HT-29 (cell line): ENCODE data around the gene HOXD8. TPM values are rescaled to one million over a fixed set of nuclear protein-coding genes. Genes with fewer than 3 reads are reported as not detected.

ENCODE experiments used
- DNase-seq: peaks from one replicate; pipeline ENCODE4 v3.0.0-alpha.2; 2015; ENCODE audit warnings: low spot score
- total RNA-seq: library from RNA; depleted of rRNA; stranded (reverse); fragments of >200 nt; shearing (Covaris generic); gene quantifications from 2 replicates; pipeline ENCODE4 v1.2.3, GENCODE V29; 2014; rRNA removed

The HOXD8 gene
- not detected in 2 replicates for total RNA-seq

- no peak for DNase-seq
These were observed at the start of gene HOXD8 for GRCh38 chr2:176128982-176129796. TSS of gene HOXD8 (plus strand) at chr2:176129705. CDS start at chr2:176130367, 662 bp downstream.

DNA sequence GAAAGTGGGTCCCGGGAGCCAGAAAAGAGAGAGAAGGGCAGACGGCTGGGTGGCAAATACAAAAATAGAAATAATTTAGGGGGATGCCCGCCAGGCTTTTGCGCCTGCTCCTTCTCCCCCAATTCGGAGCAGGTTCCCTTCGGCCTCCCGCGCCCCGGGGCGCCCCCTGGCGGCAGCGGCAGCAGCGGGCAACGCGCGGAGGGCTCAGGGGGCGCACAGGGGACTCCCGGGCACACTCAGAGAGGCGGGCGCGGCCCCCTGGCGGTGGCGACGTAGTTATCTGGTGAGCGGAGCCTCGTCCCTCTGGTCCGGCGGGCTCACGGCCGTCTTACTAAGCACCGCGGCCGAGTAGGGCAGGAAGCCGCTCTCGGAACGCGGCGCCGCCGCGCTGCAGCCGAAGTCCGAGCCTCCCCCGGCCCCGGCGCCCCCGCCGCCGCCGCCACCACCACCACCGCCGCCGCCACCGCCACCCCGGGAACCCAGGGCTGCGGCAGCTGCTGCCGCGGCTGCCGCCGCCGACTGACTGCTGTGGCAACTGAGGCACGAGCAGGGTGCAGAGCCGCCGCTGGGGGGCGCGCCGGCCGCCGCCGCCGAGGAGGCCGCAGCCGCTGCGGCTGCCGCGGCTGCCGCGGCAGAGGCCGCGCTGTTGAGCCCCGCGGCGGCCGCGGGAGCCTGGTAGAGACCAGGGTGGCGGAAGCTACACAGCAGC, 49.5 kb upstream of the HOXD8 start:
- DNase-seq: peak; percentile 82

GRCh38 chr2:176080540-176081375, 48.7 kb upstream of the HOXD8 start:
- DNase-seq: peak; percentile 54

- DNase-seq: no peak
These were observed 48.1 kb upstream of the HOXD8 start for GRCh38 chr2:176081376-176081836.

DNA sequence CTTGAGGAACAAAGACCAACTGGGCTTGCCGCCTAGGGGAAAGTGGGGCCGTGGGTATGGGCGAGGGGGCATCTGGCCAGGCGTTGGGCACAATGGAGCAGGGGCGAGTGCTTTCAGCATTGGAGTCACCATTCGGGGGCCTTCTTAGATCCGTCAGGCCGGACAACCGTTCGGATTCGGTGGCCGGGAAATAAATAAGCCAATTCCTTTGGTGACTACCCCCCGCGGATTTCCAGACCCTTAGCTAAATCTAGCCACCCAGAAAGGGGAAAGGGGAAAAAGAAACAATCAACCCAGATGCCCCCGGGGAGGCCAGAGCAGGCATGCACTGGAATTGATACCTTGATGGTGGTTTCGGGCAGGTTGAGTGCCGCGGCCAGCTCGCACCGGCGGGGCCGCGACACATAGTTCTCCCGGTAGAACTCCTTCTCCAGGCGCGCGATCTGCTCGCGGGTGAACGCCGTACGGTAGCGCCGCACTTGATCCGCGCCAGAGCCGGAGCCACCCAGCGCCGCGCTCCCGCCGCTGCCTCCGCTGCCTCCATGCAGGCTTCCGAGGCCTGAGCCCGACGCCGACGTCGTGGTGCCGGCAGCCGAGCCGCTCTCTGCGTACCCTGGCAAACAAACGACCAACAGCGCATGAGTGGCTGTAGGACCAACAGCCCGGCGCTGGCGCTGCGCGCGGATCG, 47.5 kb upstream of the HOXD8 start:
- no peak for DNase-seq

DNA sequence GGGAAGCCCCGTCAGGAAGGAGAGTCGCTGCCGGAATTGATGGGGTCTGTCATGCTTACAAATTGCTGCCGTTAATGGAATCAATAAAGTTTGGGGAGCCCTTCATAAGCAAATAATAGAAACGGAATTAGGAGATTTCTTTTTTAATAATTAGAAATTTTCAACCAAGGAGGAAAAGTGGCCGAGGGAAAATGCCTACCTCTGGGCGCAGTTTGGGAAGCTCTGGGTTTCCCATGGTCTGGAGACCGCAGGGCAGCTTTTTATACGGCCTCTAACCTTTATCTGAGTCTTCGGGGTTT, 47.0 kb upstream of the HOXD8 start:
- DNase-seq: no peak

- no peak for DNase-seq
These were observed 46.4 kb upstream of the HOXD8 start for GRCh38 chr2:176082824-176083751.

DNA sequence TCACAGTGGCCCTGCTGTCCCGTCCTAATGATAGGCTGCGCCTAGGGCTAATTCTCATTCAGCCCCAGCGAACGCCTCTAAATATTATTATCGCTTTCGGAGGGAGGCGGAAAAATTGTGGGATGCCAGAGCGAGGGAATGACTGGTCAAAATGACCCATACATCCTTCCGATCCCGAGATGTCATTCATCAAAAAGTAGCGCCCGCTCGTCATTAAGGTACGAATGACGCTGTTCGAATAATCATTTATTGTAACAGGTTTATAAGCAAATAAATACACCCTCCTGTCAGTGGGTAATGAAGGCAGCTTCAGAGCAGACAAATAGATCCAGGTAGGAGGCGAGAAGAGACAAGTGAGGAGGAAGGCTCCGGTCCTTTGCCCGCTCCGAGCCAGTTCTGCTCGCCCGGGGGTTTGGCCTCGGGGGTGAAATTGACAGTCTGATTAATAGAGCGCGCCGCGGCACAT, 45.7 kb upstream of the HOXD8 start, which contains the start of gene EVX2:
EVX2 (minus strand) TSS at position 167 of the 466 bp plus-strand sequence. CDS start 186 bp downstream, outside the sequence.
- DNase-seq: no peak

- DNase-seq: no peak
These were observed 44.8 kb upstream of the HOXD8 start for GRCh38 chr2:176084611-176085119.

DNA sequence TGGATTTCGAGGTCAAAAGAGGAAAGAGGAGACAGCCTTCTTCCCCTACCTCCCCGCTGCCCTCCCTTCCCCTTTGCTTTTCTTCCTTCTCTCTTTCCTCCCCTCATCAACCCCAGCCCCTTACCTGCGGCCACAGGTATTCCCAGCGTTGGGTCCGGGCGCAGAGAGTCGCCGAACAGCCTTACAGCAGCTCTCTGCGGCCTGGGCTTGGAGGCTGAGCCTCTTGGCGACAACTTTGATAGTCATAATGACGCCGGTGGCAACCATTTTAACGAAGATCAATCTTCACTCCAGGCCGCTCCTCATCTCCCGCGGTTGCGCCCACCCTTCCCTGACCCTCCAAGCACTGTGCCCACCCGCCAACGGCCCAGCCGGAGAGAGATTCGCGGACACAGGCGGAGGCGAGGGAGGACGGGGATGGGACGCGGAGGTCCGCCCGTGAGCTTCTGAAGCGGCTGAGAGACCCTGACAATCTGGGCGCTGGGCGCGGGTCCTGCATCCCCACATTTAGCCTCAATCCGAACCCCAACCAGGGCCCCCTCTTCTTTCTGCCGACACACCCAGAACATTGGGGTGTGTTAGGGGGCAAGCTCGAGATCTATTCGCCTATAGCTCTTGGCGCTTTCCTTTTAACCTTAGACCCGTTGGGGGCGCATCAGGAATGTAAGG, 44.3 kb upstream of the HOXD8 start:
- DNase-seq: no peak

DNA sequence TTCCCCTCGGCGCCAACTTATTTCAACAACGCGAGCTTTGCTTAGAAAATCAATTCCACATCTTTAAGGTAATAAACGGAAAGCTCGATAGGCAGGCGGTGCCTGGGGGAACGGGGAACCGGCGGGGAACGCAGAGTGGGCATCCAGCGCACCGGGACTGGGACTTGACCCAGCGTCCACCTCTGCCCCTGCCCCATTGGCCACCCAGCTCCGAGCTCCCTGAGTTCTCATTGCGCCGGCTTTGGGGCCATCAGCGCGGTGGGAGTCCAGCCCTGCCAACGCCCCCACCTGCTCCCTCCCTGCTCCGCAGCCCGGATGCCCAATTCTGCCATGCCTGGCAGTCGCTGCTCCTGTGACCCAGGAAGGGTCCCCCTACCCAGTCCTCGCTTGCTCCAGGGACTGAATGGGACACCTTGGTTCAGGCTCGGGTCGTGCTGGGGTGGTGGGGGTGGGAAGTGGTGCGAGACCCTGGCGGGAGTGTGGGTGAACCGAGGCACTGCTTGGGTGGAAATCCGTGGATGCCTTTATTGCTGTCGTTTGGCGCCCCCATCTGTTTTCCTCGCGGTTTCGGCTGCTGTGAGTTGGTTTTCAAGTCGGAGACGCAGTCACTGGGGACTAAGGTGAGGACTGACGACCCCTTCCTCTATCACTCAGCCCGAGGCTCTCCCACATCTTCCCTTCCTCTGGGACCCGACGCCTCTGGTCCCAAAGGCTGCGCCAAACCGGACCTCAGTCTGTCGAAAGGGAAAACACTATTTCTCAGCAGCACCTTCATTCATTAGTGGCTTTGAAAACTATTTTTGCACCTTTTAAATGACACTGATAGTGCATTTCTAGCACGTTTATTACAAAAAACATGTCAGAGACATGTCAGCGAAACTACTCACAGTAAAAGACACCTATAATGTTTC, 43.4 kb upstream of the HOXD8 start:
- peak; percentile 36 for DNase-seq

GRCh38 chr2:176087330-176088047, 42.0 kb upstream of the HOXD8 start:
- no peak for DNase-seq

DNA sequence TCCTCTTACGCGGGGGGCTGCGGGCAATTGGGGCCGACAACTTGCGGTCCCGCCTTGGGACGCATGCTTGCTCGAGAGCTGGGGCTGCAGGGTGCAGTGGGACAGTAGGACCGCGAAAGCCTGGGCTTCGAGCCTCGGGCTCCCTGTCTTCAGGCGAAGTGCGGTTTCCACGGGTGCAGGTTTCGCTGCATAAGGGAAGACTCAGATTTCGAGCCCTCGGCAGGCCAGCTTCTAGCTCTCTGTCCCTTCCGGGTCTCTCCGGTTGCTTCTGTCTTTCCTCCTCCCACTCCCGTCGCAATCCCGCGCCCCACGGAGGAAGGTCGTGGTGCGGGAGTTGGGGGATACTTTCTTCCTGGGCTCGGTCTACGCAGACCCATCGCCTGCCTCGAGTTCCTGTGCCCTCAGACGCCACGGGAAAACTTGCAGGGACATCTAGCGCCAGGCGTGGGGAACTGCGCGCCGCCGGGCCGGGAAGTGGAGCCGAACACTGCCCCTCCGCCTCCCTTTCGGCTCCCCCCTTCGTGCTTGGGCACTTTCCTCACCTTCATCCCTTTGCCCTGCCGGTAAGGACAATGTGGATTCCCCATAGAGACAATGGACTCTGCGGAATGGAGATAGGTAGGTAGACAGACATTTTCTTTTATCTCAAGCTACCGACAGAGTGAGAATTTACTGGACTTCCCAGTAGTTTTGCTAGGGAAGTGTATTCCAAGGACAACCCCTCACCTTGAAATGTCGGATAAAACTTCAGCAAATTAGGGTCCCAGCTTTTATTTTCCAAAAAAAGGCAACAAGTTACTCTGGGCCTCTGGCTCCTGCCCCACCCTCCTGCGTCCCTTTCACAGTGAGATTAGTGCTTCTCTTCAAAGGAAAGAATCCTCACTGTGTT, 41.2 kb upstream of the HOXD8 start:
- DNase-seq: peak; percentile 55

GRCh38 chr2:176088937-176089842, 40.3 kb upstream of the HOXD8 start:
- no peak for DNase-seq

- DNase-seq: no peak
These were observed 39.6 kb upstream of the HOXD8 start for GRCh38 chr2:176089843-176090395.
